Left forelimb (tissue), 1 donor: ENCODE data around the gene HOXD13.
A peak's percentile ranks its signal among the peaks of the same experiment; 100 is the strongest.

Experiments
- DNase-seq: peaks from one replicate; pipeline ENCODE4 v3.0.0-alpha.2; 2018; ENCODE audit warnings: low spot score

The HOXD13 gene

DNA sequence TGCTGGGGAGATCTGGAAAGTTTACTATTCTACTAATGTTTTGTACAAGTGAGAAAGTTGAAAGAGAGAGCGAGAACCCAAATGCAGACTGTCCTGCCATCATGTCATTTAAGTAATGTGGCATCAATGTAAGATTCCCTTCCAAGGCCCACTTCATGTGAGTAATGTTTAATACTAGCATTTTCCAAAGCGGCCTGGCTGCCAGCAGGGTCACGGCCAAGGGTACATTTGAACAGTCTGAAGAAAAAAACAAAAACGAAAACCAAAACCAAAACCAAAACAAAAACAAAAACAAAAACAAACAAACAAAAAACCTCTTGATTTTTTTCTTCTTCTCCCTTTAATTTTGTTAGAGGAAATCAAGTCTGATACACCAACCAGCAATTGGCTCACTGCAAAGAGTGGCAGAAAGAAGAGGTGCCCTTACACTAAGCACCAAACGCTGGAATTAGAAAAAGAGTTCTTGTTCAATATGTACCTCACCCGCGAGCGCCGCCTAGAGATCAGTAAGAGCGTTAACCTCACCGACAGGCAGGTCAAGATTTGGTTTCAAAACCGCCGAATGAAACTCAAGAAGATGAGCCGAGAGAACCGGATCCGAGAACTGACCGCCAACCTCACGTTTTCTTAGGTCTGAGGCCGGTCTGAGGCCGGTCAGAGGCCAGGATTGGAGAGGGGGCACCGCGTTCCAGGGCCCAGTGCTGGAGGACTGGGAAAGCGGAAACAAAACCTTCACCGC is 26.2 kb downstream of the HOXD13 start:
- no peak for DNase-seq

DNA sequence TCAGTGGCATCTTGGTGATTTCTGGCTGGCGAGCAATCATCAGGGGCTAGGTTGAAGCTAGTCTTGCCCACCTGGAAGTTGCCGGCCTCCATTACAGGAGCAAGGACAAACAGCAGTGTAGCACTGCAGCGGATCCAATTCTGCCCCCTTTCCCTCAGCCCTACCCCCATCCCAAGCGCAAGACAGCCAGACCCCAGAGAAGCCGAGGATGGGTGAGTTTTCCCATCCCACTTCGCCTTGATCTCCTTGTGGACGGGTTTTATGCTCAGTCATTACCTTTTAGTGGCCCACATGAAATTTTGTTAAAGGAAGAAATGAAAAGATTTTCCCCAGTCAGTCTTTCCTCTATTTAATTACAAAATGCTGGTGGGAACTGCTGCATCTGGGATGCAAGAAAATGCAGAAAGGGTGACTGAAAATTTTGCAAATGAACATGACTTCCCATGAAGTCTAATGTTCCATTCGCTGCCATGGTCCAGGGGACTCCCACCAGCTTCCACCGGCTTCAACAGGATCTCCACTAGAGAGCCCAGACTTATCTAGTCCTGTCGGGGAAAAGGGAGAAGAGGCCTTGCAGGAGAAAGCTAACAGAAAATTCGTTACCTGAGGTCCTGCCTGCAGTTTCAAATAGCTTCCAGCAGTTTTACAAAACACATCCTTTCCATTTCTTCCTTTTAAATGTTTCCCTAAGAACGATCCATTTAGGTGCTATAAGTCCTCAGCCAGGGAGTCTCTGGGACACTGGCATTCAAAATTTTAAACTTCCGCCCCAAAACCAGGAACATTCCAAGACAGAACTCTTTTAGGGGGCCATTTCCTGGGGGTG is 28.1 kb downstream of the HOXD13 start:
- DNase-seq, result peak; percentile 52

DNA sequence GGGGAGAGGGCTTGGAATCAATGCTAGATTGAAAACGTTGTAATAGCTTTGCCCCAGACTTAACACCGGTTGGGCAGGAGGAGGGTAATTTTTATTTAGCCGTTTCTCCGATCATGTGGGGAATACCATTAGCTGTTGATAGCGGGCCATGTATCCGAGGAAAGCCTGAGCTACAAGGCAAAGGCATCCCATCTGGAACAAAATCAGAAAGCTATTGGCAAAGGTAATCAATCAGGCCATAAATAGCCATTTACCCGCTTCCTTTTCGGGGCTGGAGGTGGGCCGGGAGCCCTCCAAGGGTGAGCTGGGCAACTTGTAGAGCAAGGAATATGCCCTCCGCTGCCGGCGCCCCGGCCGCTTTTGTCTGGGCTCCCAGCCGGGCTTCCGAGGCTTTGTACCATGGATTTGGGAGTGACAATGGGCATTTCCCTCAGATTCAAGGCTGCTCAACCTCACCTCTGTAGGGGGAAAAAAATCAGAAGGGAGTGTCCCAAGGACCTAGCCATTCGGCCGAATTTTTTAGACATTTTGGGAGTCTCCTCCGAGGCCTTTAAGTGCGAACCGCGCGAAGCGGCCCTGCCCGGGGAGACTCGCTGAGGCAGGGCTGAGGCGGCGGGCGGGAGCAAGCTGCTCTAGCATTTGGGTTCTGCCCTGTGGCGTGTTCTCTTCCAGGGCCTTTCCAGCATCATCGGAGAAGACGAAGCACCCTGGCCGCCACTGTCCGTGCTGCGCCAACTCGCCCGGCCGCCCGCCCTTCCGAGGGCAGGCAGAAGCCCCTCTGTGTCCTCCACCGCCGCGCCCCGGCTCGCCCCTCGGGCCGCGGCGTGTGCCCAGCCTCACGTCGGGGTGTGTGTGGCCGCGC is 28.9 kb downstream of the HOXD13 start:
- no peak for DNase-seq

DNA sequence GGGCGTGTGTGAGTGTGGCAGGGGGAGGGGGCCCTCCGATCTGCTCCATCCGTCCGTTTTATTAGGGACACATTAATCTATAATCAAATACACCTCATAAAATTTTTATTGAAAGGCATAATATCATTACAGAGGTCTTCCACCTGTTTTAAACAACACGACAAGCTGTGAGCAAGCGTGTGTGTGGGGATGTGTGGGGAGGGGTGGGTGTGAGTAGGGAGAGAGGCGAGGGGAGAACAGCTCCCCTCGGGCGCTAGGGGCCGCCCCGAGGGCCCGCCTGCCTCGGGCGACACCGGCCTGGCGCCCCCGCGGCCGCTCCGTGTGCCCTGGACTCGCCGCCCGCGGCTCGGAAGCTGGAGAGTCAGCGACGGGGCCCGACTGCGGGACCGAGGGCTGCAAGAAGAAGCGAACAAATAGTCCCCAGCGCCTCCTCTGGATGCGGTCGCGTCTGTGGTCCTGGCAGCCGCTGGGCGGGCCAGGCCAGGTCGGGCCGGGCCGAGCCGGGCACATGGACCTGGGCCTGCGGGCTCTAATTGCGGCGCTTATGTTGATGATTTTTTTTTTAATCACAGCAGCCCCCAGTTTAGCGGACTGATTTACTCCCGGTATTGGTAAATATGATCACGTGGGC is 29.6 kb downstream of the HOXD13 start:
- DNase-seq, result peak; percentile 84

DNA sequence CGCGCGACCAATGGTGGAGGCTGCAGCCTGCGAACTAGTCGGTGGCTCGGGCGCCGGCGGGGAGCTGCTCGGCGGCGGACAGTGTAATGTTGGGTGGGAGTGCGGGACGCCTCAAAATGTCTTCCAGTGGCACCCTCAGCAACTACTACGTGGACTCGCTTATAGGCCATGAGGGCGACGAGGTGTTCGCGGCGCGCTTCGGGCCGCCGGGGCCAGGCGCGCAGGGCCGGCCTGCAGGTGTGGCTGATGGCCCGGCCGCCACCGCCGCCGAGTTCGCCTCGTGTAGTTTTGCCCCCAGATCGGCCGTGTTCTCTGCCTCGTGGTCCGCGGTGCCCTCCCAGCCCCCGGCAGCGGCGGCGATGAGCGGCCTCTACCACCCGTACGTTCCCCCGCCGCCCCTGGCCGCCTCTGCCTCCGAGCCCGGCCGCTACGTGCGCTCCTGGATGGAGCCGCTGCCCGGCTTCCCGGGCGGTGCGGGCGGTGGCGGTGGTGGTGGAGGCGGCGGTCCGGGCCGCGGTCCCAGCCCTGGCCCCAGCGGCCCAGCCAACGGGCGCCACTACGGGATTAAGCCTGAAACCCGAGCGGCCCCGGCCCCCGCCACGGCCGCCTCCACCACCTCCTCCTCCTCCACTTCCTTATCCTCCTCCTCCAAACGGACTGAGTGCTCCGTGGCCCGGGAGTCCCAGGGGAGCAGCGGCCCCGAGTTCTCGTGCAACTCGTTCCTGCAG is 30.3 kb downstream of the HOXD13 start, which contains the start of gene HOXD9:
HOXD9 (plus strand) TSS at position 37 of the 728 bp plus-strand sequence; CDS start at position 87, 50 bp downstream.
- DNase-seq, result peak; percentile 77

DNA sequence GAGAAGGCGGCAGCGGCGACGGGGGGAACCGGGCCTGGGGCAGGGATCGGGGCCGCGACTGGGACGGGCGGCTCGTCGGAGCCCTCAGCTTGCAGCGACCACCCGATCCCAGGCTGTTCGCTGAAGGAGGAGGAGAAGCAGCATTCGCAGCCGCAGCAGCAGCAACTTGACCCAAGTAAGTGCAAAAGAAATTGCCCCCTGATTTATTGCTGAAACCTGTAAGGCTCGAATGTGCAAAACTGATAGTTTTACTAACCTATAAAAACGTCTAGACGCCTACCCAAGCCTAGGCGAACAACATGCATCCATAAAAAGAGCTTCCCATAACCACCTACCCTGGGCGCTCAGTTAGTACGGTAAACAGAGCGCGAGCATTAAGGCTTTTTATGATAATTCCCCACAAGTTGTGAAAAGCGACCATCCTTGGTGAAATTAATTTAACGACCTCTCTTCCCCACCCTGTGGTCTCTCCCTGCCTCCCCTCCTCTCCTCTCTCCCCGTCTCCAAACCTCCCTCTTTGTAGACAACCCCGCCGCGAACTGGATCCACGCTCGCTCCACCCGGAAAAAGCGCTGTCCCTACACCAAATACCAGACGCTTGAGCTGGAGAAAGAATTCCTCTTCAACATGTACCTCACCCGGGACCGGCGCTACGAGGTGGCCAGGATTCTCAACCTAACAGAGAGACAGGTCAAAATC is 31.0 kb downstream of the HOXD13 start:
- DNase-seq, result no peak

DNA sequence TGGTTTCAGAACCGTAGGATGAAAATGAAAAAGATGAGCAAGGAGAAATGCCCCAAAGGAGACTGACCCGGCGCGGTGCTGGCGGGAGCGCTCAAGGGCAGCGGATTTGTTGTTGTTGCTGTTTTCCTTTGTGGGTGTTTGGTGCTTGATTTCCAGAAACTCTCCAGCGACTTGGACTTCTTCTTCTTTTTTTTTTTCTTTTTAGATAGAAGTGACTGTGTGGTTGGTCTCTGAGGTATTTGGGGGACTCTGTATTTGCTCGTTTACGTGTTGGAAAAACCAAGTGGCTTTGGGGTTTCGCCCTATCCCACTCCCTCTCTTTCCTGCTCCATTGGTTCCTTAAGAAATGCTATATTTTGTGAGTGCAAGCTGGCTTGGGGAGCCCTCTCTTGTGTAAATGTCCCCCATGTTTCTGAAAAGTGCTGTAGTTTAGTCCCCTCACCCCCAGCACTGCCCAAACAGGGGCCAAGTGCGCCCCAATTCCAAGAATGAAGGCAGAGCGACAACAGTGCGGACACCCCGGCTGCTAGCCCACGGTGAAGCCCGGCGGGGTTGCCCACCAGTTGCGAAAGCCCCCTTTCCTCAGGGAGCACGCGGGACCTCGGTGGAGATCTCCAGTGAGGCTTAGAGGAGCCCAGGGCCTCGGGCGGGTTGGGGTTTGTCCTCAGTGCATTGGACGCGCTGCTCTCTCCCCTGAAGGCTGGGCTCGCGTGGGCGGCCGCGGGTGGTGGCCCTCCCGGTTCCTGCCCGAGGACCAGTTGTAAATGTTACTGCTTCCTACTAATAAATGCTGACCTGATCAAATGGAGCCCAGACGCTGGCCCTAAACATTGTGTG is 31.8 kb downstream of the HOXD13 start:
- DNase-seq, result no peak

DNA sequence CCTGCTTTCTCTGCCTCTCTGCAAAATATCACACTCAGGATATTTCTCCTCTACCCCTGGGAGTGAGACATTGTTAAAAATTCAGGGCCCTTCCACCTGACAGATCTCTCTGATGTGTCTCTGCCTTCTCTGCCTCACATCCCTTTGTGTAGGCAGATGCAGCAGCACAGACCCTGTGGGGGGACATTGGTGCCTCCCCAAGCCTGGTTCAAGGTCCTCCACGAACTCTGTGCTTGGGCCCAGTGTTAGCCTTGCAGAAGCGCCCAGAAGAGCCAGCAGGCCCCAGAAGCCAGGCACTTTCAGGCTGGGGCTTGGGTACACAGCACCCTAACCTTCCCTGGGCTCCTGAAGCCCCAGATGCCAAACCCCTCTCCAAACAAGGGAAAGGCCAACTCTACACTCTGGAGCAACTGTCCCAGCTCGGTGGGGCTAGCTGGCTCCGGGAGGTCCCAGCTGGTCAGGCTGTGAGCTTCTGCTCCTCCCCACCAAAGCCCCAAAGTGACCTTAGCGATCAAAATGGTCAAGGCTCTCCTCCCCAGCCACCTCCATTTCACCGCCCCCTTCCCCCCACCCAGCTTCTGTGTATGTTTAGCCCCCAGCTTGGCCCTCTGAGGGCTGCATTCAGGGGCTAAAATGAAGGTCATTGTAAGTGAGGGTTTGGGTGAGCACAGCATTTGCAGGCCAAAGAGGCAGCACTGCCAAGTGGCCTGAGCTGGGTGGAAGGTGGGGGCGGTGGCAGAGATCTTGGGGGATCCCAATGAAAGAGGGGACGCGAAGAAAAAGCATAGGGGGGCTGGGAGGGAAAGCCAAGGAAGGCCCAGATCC is 32.6 kb downstream of the HOXD13 start:
- no peak for DNase-seq

DNA sequence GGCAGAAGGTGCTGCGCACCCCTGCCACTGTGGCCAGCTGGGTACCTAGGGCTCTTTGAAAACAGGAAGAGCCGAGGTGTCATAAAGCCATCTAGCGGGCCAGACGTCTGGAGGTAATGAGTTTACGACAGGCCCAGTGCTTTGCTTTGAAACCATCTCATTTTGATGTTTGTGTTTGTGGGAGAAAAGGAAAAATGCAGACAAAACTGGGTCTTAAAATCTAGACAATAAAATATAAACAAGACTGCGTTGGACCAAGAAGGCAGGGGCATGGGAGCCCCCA is 33.2 kb downstream of the HOXD13 start:
- DNase-seq, result no peak

DNA sequence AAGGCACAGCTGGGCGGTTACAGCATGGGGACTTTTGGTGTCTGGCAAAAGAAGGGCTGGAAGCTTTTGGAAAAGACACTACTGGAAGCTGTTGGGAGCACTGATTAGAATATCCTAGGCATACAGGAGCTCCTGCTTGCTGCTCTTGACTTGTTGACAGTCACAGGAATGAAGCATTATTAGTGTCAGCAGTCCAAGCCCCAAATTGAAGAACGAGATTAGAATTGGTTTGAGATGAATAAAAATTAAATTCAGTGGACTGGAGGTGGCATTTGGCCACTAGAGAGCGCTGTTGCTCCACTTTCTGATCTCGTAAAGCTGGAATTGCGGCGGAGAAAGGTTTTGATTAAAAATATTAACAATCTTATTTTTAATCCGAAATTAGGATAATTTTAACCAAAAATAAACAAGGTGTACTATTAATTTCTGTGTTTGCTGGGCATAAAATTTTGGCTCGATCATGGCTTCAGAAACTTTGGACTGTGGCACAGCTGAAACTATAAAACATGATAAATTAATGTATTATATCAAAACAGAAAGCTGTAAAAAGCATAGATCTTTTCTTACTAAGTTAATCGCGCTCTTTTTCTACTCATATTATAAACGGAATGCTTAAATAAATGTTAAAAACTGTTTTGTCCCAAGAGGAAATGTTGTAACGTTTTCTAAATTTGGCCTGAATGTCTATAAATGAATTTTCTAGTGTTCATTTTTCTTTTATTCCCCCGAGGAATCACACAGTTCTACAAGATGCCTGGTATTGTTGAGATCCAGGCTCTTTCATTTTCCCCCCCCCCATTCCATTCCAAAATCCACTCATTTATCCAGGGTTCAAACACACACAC is 34.6 kb downstream of the HOXD13 start:
- no peak for DNase-seq

DNA sequence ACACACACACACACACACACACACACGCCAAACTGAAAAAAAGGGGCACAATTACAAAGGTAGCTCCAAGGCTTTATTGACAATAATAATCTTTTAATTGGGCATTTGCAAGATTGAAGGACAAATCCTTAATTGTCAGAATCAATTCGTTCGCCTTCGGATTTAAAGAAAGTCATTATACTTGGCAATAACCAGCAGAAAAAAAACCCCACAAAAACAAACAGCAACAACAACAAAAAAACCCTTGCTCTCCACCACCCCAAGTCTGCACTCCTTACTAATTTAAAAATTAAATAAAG is 35.2 kb downstream of the HOXD13 start:
- no peak for DNase-seq

DNA sequence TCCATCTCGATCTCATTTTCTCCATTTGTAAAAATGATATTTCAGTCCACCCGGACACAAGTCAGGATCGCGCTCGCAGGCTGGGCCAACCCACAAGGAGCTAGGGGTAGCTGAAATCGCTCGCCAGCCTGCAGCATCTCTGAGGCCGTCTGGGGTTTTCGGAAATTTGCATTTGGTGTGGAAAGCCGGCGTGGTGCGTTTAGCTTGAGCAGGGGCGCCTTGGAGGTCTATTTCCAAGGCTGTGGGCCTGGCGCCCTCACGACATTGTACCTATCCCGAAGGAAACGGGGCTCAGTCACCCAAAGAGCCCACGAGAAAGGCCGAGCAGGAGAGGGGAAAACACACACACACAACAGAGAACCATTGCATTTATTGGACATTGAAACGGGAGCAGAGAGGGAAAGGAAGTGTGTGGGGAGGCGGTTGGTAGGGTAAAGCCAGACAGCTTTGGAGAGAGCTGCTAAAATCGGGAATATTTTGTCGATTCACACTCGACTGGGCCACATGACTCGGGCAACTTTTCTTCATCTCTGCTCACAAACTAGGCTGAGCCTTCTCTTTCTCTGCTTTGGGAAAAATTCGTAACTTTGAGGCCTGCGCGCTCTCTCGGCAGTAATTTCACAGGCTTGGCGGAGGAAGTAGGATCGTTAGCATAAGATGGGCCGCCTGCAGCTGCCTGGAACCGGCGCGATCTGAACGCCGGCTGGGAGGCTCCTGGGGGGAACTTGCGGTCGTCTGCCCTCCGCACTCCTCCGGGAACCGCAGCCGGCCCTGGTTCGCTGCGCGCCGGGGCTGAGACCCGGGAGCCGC is 35.9 kb downstream of the HOXD13 start:
- no peak for DNase-seq

DNA sequence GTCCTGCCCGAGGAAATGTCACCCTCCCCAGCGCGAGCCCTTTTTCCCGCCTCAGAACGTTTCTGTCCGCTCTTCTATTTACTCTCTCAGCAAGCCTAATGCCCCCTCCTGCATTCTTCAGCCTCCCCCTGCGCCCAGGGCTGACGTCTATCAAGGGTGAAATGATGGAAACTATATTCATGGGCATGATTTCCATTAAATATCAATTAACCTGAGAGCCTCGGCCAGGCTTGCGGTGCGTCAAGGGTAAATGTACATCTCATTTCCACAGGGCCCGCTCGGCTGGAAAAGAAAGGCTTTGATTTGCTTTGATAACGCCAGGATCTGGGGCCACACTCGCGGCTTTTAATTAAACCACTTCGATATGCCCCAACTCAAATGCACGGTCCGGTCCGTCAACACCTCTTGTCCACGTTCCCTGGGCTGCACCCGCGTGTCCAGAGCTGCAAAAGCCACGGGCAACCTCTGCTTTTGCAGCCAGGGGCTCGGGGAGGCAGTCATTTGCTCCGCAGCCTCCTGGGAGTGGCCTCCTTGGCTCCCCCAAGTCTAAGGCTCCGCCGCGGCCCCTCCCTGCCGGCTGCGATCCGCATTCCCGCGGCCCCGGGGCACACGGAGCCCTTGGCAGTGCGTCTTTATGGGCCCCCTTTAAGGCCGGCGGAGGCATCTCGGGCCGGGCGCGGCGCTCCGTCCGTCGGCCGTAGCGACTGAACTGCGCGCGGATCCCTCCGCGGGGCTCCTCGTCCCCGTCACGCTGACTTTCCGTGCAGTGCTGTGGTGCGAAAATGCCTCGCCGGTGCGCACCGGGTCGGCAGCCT is 36.7 kb downstream of the HOXD13 start, which contains the start of gene HOXD8:
HOXD8 (plus strand) TSS at position 724 of the 815 bp plus-strand sequence. CDS start 662 bp downstream, outside the sequence.
- DNase-seq, result peak; percentile 92

DNA sequence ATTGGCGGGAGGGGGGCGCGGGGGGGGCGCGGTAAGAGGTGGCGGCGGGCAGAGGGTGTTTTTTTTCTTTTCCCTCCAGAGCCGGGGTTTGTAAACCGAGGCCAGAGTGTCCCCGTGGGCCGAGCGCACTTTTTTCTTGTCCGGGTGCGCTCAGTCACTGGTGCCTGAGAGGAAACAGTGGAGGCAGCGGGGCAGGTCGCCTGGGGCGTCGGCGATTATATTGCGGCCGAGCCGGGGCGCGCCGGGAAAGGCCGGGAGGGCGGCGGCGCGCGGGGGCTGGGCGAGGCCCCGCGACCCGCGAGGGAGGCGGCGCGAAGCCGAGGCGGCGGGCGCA is 37.3 kb downstream of the HOXD13 start:
- peak; percentile 83 for DNase-seq

DNA sequence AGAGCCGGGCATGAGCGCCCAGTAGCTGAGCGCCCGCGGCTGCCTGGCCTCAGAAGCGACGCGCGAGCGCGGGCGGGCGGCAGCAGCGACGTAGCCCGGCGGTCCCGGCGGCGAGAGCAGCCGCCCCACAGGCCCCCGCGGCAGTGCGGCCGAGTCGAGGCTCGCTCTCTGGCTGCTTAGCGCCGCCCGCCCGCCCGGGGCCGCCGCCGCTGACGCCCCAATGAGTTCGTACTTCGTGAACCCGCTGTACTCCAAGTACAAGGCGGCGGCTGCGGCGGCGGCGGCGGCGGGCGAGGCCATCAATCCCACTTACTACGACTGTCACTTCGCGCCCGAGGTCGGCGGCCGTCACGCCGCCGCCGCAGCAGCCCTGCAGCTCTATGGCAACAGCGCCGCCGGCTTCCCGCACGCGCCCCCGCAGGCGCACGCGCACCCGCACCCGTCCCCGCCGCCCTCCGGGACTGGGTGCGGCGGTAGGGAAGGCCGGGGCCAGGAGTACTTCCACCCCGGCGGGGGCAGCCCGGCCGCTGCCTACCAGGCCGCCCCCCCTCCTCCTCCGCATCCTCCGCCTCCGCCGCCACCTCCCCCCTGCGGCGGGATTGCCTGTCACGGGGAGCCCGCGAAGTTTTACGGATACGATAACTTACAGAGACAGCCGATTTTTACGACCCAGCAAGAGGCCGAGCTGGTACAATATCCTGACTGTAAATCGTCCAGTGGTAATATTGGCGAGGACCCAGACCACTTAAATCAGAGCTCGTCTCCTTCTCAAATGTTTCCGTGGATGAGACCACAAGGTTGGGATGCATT is 37.8 kb downstream of the HOXD13 start:
- peak; percentile 87 for DNase-seq
